Retinal pigment epithelial cell (primary cell): ENCODE measurements around the gene MISP.

Source experiments
- DNase-seq: peaks from one replicate; pipeline ENCODE4 v3.0.0-alpha.2; 2010; ENCODE audit warnings: low read depth
- H3K4me3 ChIP-seq: 2 replicates; pipeline ENCODE4 v1.5.1; 2011; ENCODE audit warnings: mild to moderate bottlenecking, low read length, control low read depth, moderate library complexity
- TF ChIP-seq, protein P1 (sequence below): conservative IDR thresholded peaks from 2 replicates; pipeline ENCODE4 v1.5.1; 2011; ENCODE audit warnings: low read depth, low read length, control low read depth, inconsistent platforms

MISP gene

DNA sequence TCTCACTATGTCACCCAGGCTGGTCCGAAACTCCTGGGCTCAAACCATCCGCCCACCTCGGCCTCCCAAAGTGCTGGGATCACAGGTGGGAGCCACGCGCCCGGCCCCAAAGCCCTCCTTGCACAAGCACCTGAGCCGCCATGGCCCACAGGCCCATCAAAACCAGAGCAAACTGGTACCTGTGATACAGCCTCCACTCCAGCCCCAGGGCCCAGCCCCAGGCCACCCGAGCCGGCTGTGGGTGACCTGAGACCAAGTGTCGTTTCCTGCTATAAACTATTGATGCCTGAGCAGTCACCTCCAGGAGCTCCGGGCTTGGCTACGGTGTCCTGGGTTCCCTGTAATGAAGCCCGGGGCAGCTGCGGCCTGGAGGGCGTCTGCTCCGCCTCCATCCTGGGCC, 36.6 kb downstream of the MISP start:
- TF ChIP-seq, protein P1, sequence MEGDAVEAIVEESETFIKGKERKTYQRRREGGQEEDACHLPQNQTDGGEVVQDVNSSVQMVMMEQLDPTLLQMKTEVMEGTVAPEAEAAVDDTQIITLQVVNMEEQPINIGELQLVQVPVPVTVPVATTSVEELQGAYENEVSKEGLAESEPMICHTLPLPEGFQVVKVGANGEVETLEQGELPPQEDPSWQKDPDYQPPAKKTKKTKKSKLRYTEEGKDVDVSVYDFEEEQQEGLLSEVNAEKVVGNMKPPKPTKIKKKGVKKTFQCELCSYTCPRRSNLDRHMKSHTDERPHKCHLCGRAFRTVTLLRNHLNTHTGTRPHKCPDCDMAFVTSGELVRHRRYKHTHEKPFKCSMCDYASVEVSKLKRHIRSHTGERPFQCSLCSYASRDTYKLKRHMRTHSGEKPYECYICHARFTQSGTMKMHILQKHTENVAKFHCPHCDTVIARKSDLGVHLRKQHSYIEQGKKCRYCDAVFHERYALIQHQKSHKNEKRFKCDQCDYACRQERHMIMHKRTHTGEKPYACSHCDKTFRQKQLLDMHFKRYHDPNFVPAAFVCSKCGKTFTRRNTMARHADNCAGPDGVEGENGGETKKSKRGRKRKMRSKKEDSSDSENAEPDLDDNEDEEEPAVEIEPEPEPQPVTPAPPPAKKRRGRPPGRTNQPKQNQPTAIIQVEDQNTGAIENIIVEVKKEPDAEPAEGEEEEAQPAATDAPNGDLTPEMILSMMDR: no peak
- no peak overlapping the region for H3K4me3 ChIP-seq
- no peak for DNase-seq

- no peak overlapping the region for H3K4me3 ChIP-seq
- TF ChIP-seq, protein P1: no peak
- DNase-seq: no peak
Observed at GRCh38 chr19:788686-788982, 37.7 kb downstream of the MISP start.

- DNase-seq: no peak
- TF ChIP-seq, protein P1: no peak
- H3K4me3 ChIP-seq: no peak overlapping the region
Observed at GRCh38 chr19:788983-789700, 38.2 kb downstream of the MISP start.

- H3K4me3 ChIP-seq: no peak overlapping the region
- no peak for DNase-seq
- TF ChIP-seq, protein P1: no peak
Observed at GRCh38 chr19:789701-790060, 38.8 kb downstream of the MISP start.

DNA sequence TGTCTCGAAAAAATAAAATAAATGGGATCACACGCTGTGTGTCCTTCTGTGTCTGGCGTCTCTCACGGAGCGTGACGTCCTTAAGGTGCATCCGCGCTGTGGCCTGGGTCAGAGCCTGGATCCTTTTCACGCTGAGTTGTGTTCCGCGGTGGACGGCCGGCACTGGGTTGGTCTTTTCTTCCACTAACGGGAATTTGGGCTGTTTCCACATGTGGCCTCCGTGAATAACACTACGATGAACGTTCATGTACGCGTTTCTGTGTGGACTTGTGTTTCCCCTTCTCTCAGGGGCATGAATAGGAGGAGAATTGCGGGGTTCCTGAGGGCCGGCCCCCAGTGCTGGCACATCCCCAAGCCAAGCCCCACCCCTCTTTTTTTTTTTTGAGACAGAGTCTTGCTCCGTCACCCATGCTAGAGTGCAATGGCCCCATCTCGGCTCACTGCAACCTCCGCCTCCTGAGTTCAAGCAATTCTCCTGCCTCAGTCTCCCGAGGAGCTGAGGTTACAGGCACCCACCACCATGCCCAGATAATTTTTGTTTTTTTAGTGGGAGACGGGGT, 40.2 kb downstream of the MISP start:
- TF ChIP-seq, protein P1: no peak
- H3K4me3 ChIP-seq: no peak overlapping the region
- DNase-seq: no peak

DNA sequence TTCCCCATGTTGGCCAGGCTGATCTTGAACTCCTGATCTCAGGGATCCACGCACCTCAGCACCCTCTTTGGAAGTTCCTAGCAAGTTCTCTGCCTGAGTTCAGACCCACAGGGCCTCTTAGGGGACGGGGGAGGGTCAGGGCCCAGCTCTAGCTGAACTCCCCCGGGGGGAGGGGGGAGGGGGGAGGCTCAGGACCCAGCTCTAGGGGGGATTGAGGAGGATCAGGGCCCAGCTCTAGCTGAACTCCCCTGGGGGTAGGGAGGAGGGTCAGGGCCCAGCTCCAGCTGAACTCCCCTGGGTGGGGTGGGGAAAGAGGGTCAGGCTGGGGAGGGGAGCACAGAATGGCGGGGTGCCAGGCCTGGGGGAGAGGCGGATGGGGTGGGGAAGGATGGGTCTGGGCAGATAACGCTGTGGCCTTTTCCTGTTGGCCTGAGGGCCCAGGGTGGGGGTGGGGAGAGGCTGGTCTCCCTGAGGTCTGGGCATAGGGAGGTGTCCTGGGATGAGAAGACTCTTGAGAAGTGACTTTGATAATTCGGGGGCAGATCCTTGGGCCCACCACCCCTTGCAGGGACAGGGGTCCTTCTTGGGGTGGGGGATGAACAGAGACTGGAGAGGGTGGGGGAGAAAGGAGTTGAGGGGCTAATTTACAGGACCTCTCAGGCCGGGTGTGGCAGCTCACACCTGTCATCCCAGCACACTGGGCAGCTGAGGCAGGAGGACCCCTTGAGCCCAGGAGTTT, 40.8 kb downstream of the MISP start:
- TF ChIP-seq, protein P1: no peak
- no peak for DNase-seq
- H3K4me3 ChIP-seq: no peak overlapping the region
